ENCODE results near the gene EPS15. TPM values are rescaled to one million over a fixed set of nuclear protein-coding genes. Genes with fewer than 3 reads are reported as not detected.
"Not testable (repeated sequence)": the region's sequence is repeated elsewhere in the genome, so short reads cannot be mapped to it uniquely, and the experiment has no call there.

EPS15 gene
- total and polyA plus RNA-seq, 2 donors from 2014 or later: 17.5 to 91.3 TPM

DNA sequence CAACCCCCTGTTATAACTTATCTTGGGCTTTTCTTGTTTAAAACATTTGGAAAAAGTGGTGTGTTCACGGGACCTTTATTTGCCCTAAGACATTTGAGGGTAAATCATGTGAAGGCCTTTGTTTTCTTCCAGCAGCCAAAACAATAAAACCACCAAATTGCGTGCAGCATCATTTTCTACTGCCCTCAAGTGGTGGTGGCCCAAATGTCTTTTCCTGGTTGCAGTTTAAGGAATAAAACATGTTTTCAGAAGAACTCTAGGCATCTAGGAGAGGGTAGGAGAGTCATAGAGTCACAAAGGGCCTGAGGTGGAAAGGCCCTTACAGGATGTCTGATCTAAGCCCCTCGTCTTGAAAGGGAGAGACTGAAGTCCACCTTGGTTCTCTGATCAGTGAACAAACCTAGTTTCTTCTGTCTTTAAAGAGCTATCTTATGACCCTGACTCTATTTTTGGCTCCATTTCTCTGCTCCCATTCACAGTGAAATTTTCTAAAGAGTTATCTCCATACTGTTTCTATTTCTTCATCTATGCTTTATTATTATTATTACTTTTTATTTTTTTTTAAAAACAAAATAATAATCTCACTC lies 16.0 kb upstream of the EPS15 start:
- intact Hi-C loops (cut with DNase I): loop anchor here (10.0 kb wide), 1 partner anchor 230 kb away; no protein-coding TSS in a partner anchor
- no peaks in the 10 kb centered on the region for H3K4me1 ChIP-seq (ENCODE audit: control insufficient read depth in 2 of 3, insufficient read depth in 2 of 3, low read depth in 1 of 3, low read length in 3 of 3)
- DNase-seq: peak in 3 of 5 donors; percentile 53 to 79 (median 66)
- no peaks in the 10 kb centered on the region for H3K9me3 ChIP-seq (ENCODE audit: control insufficient read depth in 2 of 3, insufficient read depth in 1 of 3, low read length in 3 of 3)
- H3K36me3 ChIP-seq (ENCODE audit: control insufficient read depth in 2 of 3, insufficient read depth in 3 of 3, low read length in 3 of 3): no peaks in the 10 kb centered on the region
- H3K9ac ChIP-seq (ENCODE audit: low read length in 3 of 3): no peak overlapping the region
- no peak for FAIRE-seq
- TF ChIP-seq CTCF (IDR thresholded peaks at IDR 0.05; ENCODE audit: borderline replicate concordance, extremely low read depth, insufficient read depth): peak; percentile 68
- H3K27me3 ChIP-seq (ENCODE audit: control insufficient read depth, insufficient read depth, low read length): no peaks in the 10 kb centered on the region
- no peak overlapping the region for H3K4me3 ChIP-seq (ENCODE audit: low read length in 3 of 3)
- H3K27ac ChIP-seq (ENCODE audit: low read depth in 2 of 2, low read length in 2 of 2): no peak overlapping the region

GRCh38 chr1:51534447-51534846 lies 15.4 kb upstream of the EPS15 start:
- no peak overlapping the region for H3K27ac ChIP-seq (ENCODE audit: low read depth in 2 of 2, low read length in 2 of 2)
- intact Hi-C loops (cut with DNase I): loop anchor here (10.0 kb wide), 1 partner anchor 230 kb away; no protein-coding TSS in a partner anchor
- no peak for FAIRE-seq

DNA sequence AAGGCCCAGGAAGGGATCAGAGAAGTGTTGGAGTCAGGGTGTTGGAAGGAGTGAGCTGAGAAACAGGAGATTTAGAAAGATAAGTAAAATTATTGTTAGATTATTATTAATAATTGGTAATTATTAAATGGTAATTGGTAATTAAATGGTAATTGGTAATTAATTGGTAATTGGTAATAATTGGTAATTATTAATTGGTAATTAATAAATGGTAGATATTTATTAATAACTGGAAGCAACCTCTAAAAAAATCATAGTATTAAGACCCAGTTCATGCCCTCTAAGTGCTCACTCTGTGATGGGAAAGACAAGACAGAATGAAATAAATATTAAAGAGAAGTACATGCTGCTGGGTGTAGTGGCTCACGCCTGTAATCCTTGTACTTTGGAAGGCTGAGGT lies 13.8 kb upstream of the EPS15 start:
- intact Hi-C loops (cut with DNase I): loop anchor here (10.0 kb wide), 1 partner anchor 228 kb away; no protein-coding TSS in a partner anchor
- no peak overlapping the region for H3K9ac ChIP-seq (ENCODE audit: low read length in 3 of 3)
- no peak overlapping the region for H3K4me3 ChIP-seq (ENCODE audit: low read length in 3 of 3)
- H3K27ac ChIP-seq (ENCODE audit: low read depth in 2 of 2, low read length in 2 of 2): no peak overlapping the region
- H3K9me3 ChIP-seq (ENCODE audit: control insufficient read depth in 2 of 3, insufficient read depth in 1 of 3, low read length in 3 of 3): no peaks in the 10 kb centered on the region
- H3K36me3 ChIP-seq (ENCODE audit: control insufficient read depth in 2 of 3, insufficient read depth in 3 of 3, low read length in 3 of 3): no peaks in the 10 kb centered on the region
- no peaks in the 10 kb centered on the region for H3K27me3 ChIP-seq (ENCODE audit: control insufficient read depth, insufficient read depth, low read length)
- DNase-seq (no peak), FAIRE-seq (no peak)
- no peak for TF ChIP-seq CTCF (IDR thresholded peaks at IDR 0.05; ENCODE audit: borderline replicate concordance, extremely low read depth, insufficient read depth)
- H3K4me1 ChIP-seq (ENCODE audit: control insufficient read depth in 2 of 3, insufficient read depth in 2 of 3, low read depth in 1 of 3, low read length in 3 of 3): no peaks in the 10 kb centered on the region

More at GRCh38 chr1:51534447-51534846, 15.4 kb upstream of the EPS15 start:
- Histone ChIP-seq H3K36me3 (ENCODE audit: control insufficient read depth in 2 of 3, insufficient read depth in 3 of 3, low read length in 3 of 3) (no peaks in the 10 kb centered on the region), H3K4me1 (ENCODE audit: control insufficient read depth in 2 of 3, insufficient read depth in 2 of 3, low read depth in 1 of 3, low read length in 3 of 3) (no peaks in the 10 kb centered on the region), H3K4me3 (ENCODE audit: low read length in 3 of 3) (no peak overlapping the region), H3K9me3 (ENCODE audit: control insufficient read depth in 2 of 3, insufficient read depth in 1 of 3, low read length in 3 of 3) (no peaks in the 10 kb centered on the region), H3K9ac (ENCODE audit: low read length in 3 of 3) (no peak overlapping the region), H3K27me3 (ENCODE audit: control insufficient read depth, insufficient read depth, low read length) (no peaks in the 10 kb centered on the region)
- DNase-seq: no peak
- no peak for TF ChIP-seq CTCF (IDR thresholded peaks at IDR 0.05; ENCODE audit: borderline replicate concordance, extremely low read depth, insufficient read depth)

GRCh38 chr1:51530447-51530846 lies 11.4 kb upstream of the EPS15 start:
- H3K27me3 ChIP-seq (ENCODE audit: control insufficient read depth, insufficient read depth, low read length); H3K9ac ChIP-seq (ENCODE audit: low read length in 3 of 3); H3K27ac ChIP-seq (ENCODE audit: low read depth in 2 of 2, low read length in 2 of 2); H3K4me1 ChIP-seq (ENCODE audit: control insufficient read depth in 2 of 3, insufficient read depth in 2 of 3, low read depth in 1 of 3, low read length in 3 of 3); H3K9me3 ChIP-seq (ENCODE audit: control insufficient read depth in 2 of 3, insufficient read depth in 1 of 3, low read length in 3 of 3); H3K4me3 ChIP-seq (ENCODE audit: low read length in 3 of 3); FAIRE-seq; H3K36me3 ChIP-seq (ENCODE audit: control insufficient read depth in 2 of 3, insufficient read depth in 3 of 3, low read length in 3 of 3); DNase-seq: not testable (repeated sequence)
- intact Hi-C loops (cut with DNase I): loop anchor here (10.0 kb wide), 1 partner anchor 226 kb away; no protein-coding TSS in a partner anchor
